Measurements from ENCODE around the gene FAM50A. TPM values are rescaled to one million over a fixed set of nuclear protein-coding genes. Genes with fewer than 3 reads are reported as not detected.

FAM50A gene
- total and polyA plus RNA-seq, 4 donors: 23.4 to 202 (median 90.4) TPM

DNA sequence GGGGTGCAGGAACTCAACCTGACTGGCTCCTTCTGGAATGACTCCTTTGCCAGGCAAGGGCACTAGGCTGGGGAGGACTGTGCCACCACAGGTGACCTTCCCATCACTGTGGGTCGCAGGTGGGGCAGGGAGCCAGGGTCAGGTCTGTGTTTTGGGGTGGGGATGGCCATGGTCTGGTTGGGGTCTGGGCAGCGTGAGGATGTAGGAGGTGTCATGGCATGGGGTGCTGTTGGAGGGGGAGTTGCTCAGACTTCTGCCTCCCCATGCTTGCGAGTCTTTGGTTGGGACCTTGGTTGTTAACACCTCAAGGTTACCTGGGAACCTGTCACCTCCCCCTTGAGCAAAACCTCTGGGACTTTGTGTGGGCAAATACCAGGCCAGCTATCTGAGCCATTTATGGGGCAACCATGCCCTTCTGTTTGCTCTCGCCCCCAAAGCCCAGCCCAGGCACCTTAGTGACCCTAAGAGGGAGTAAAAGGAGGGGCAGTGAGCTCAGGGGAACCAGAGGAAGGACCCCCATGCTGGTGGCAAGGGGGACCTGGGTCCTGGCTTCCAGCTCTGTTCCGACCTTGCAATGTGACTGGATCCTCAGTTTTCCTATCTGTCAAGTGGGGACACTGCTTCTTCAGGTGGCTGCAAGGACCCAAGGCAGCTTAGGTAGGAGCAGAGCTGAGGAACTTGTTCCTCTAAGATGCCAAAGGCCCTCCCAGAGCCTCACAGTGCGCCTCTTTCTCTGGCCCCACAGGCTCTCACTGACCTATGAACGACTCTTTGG, 9.4 kb upstream of the FAM50A start:
- Histone ChIP-seq H3K36me3 (ENCODE audit: control insufficient read depth in 4 of 4, insufficient read depth in 4 of 4, low read length in 4 of 4) (peaks cover 0 to 25% (median 7%) of the 10 kb centered on the region in 4 donors), H3K4me1 (ENCODE audit: control insufficient read depth in 5 of 5, insufficient read depth in 5 of 5, low read length in 5 of 5) (peaks cover 0 to 8% (median 5%) of the 10 kb centered on the region in 5 donors), H3K9ac (ENCODE audit: insufficient read depth in 1 of 2, low read length in 2 of 2) (no peak overlapping the region), H3K9me3 (ENCODE audit: control insufficient read depth in 4 of 4, insufficient read depth in 3 of 4, low read length in 3 of 4) (peaks cover 0 to 6% (median 0%) of the 10 kb centered on the region in 4 donors), H3K27me3 (ENCODE audit: control insufficient read depth in 3 of 3, insufficient read depth in 3 of 3, low read length in 2 of 3) (no peaks in the 10 kb centered on the region), H3K27ac (ENCODE audit: low read depth in 1 of 2, low read length in 1 of 2) (no peak overlapping the region), H3K4me3 (no peak overlapping the region)
- 83 to 100% methylated on average over 3 to 7 of the region's 7 CpGs for WGBS, 2 donors
- DNase-seq (no peak), ATAC-seq (ENCODE audit: insufficient read depth, low FRiP score) (no peak)
- TF ChIP-seq, protein P1, sequence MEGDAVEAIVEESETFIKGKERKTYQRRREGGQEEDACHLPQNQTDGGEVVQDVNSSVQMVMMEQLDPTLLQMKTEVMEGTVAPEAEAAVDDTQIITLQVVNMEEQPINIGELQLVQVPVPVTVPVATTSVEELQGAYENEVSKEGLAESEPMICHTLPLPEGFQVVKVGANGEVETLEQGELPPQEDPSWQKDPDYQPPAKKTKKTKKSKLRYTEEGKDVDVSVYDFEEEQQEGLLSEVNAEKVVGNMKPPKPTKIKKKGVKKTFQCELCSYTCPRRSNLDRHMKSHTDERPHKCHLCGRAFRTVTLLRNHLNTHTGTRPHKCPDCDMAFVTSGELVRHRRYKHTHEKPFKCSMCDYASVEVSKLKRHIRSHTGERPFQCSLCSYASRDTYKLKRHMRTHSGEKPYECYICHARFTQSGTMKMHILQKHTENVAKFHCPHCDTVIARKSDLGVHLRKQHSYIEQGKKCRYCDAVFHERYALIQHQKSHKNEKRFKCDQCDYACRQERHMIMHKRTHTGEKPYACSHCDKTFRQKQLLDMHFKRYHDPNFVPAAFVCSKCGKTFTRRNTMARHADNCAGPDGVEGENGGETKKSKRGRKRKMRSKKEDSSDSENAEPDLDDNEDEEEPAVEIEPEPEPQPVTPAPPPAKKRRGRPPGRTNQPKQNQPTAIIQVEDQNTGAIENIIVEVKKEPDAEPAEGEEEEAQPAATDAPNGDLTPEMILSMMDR (IDR thresholded peaks at IDR 0.05; ENCODE audit: control extremely low read depth, extremely low read depth): no peak

GRCh38 chrX:154435171-154435733, 8.7 kb upstream of the FAM50A start:
- H3K9me3 ChIP-seq (ENCODE audit: control insufficient read depth in 4 of 4, insufficient read depth in 3 of 4, low read length in 3 of 4): peaks cover 0 to 6% (median 0%) of the 10 kb centered on the region in 4 donors
- no peak overlapping the region for H3K27ac ChIP-seq (ENCODE audit: low read depth in 1 of 2, low read length in 1 of 2)
- no peaks in the 10 kb centered on the region for H3K27me3 ChIP-seq (ENCODE audit: control insufficient read depth in 3 of 3, insufficient read depth in 3 of 3, low read length in 2 of 3)
- ATAC-seq (ENCODE audit: insufficient read depth, low FRiP score) (no peak), DNase-seq (no peak)
- WGBS, 2 donors: 92 to 94% methylated on average over 17 to 19 of the region's 19 CpGs
- peaks cover 0 to 25% (median 8%) of the 10 kb centered on the region in 4 donors for H3K36me3 ChIP-seq (ENCODE audit: control insufficient read depth in 4 of 4, insufficient read depth in 4 of 4, low read length in 4 of 4)
- H3K4me3 ChIP-seq: no peak overlapping the region
- H3K9ac ChIP-seq (ENCODE audit: insufficient read depth in 1 of 2, low read length in 2 of 2): no peak overlapping the region
- H3K4me1 ChIP-seq (ENCODE audit: control insufficient read depth in 5 of 5, insufficient read depth in 5 of 5, low read length in 5 of 5): peaks cover 0 to 8% (median 3%) of the 10 kb centered on the region in 5 donors
- TF ChIP-seq, protein P1 (IDR thresholded peaks at IDR 0.05; ENCODE audit: control extremely low read depth, extremely low read depth): no peak

DNA sequence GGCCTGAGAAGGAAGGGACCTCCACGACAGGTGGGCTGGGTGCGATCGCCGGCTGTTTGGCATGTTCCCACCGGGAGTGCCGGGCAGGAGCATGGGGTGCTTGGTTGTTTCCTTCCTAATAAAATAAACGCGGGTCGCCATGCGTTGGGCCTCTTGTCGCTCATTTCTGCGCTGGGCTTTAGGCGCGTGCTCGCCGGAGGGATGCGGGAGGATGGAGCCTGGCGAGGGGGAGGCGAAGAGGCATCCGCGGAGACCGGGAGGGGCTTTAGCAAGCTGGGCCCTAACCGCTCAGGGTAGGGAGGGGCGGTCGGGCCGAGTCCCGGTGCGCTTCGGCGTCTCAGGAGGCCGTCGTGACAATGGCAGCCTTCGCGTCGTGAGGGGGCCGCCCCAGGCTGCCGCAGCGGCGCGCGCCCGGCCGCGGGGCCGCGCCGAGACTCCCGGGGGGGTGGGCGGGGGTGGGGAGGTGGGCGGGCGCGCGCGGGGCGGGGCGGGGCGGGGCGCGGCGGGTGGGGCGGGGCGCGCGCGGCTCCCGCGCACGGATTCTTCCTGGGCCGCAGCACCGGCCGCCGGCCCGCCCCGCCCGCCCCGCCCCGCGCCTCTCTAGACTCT, 7.5 kb upstream of the FAM50A start:
- TF ChIP-seq, protein P1 (IDR thresholded peaks at IDR 0.05; ENCODE audit: control extremely low read depth, extremely low read depth): no peak
- Histone ChIP-seq H3K27me3 (ENCODE audit: control insufficient read depth in 3 of 3, insufficient read depth in 3 of 3, low read length in 2 of 3) (no peaks in the 10 kb centered on the region), H3K9ac (ENCODE audit: insufficient read depth in 1 of 2, low read length in 2 of 2) (no peak overlapping the region), H3K36me3 (ENCODE audit: control insufficient read depth in 4 of 4, insufficient read depth in 4 of 4, low read length in 4 of 4) (peaks cover 0 to 28% (median 9%) of the 10 kb centered on the region in 4 donors), H3K4me3 (no peak overlapping the region), H3K4me1 (ENCODE audit: control insufficient read depth in 5 of 5, insufficient read depth in 5 of 5, low read length in 5 of 5) (peaks cover 0 to 8% (median 0%) of the 10 kb centered on the region in 5 donors), H3K9me3 (ENCODE audit: control insufficient read depth in 4 of 4, insufficient read depth in 3 of 4, low read length in 3 of 4) (peaks cover 0 to 2% (median 0%) of the 10 kb centered on the region in 4 donors), H3K27ac (ENCODE audit: low read depth in 1 of 2, low read length in 1 of 2) (peak overlapping the region; percentile 85 to 89)
- peak; percentile 42 for ATAC-seq (ENCODE audit: insufficient read depth, low FRiP score)
- 32 to 35% methylated on average over 11 to 60 of the region's 78 CpGs for WGBS, 2 donors
- peak in 2 of 3 donors; percentile 42 to 59 for DNase-seq

All from lung (tissue), 12 donors.